GM21786 (cell line): Measurements from ENCODE around the gene FIGN.
A peak's percentile ranks its signal among the peaks of the same experiment; 100 is the strongest.

Experiments used
- ATAC-seq: cut with Tn5 transposase; IDR thresholded peaks from one replicate; pipeline ENCODE4 v1.9.1; 2021; ENCODE audit not compliant: unreplicated experiment

FIGN gene

GRCh38 chr2:163711258-163711657 is 24.6 kb downstream of the FIGN start:
- no peak for ATAC-seq

GRCh38 chr2:163709270-163709669 is 26.5 kb downstream of the FIGN start:
- no peak for ATAC-seq

GRCh38 chr2:163708265-163708664 is 27.5 kb downstream of the FIGN start:
- no peak for ATAC-seq

- ATAC-seq = peak; percentile 50
These were observed 32.4 kb downstream of the FIGN start for GRCh38 chr2:163703386-163703785.

GRCh38 chr2:163701399-163702195 is 34.2 kb downstream of the FIGN start:
- no peak for ATAC-seq

GRCh38 chr2:163698857-163699256 is 37.0 kb downstream of the FIGN start:
- no peak for ATAC-seq

GRCh38 chr2:163697846-163698637 is 37.8 kb downstream of the FIGN start:
- no peak for ATAC-seq

GRCh38 chr2:163697429-163697828 is 38.4 kb downstream of the FIGN start:
- no peak for ATAC-seq

GRCh38 chr2:163693484-163693883 is 42.3 kb downstream of the FIGN start:
- ATAC-seq = no peak

- no peak for ATAC-seq
These were observed 43.0 kb downstream of the FIGN start for GRCh38 chr2:163692611-163693482.

- ATAC-seq = no peak
These were observed 43.7 kb downstream of the FIGN start for GRCh38 chr2:163692081-163692480.

- no peak for ATAC-seq
These were observed 44.9 kb downstream of the FIGN start for GRCh38 chr2:163690896-163691295.

- no peak for ATAC-seq
These were observed 48.6 kb downstream of the FIGN start for GRCh38 chr2:163687217-163687616.

GRCh38 chr2:163686289-163686688 is 49.5 kb downstream of the FIGN start:
- no peak for ATAC-seq

- no peak for ATAC-seq
These were observed 53.1 kb downstream of the FIGN start for GRCh38 chr2:163682695-163683094.

GRCh38 chr2:163681745-163682144 is 54.1 kb downstream of the FIGN start:
- no peak for ATAC-seq

- ATAC-seq = no peak
These were observed 60.4 kb downstream of the FIGN start for GRCh38 chr2:163675388-163675787.

- no peak for ATAC-seq
These were observed 62.3 kb downstream of the FIGN start for GRCh38 chr2:163673522-163673921.

- ATAC-seq = no peak
These were observed 64.9 kb downstream of the FIGN start for GRCh38 chr2:163670929-163671328.

- ATAC-seq = no peak
These were observed 66.3 kb downstream of the FIGN start for GRCh38 chr2:163669506-163669905.
